HepG2 (cell line): ENCODE measurements around the gene HDAC4. TPM values are rescaled to one million over a fixed set of nuclear protein-coding genes. Genes with fewer than 3 reads are reported as not detected.

ENCODE experiments used
- ATAC-seq: fragments of 200-7000 bp; cut with Tn5 transposase; 3 replicates; pipeline ENCODE4 v1.9.1; 2020; ENCODE audit warnings: mild to moderate bottlenecking, moderate library complexity
- BruUV-seq: library from RNA; stranded (reverse); fragments of 400-500 nt; replicated peaks from 2 replicates; lab custom pipeline; 2021; lab: Mats Ljungman, UMichigan
- CTCF ChIA-PET: fragments of 300-600 bp; formaldehyde crosslinking; extraction: SDS; loops from one replicate; lab custom pipeline; 2021; ENCODE audit warnings: low total read pairs, inconsistent platforms, low intra/inter-chr PET ratio; lab: Yijun Ruan, JAX
- POLR2A ChIA-PET: fragments of 350-600 bp; sonication (Branson Sonifier 250); formaldehyde crosslinking; loops from one replicate; lab custom pipeline; 2020; ENCODE audit warnings: antibody characterized with exemption, inconsistent platforms; lab: Yijun Ruan, JAX
- DNase-seq: peaks from one replicate; pipeline ENCODE4 v3.0.0-alpha.2; 2015; ENCODE audit warnings: low spot score
- FAIRE-seq: peaks from 3 replicates; lab custom pipeline; 2011; peaks lifted over from hg19 to GRCh38; lab: Jason Lieb, UNC
- H2AFZ ChIP-seq: one replicate; pipeline ENCODE4 v1.6.1; 2011; ENCODE audit warnings: low read length, inconsistent platforms
- H3K27ac ChIP-seq: fragments of 300-600 bp; 3 replicates; pipeline ENCODE4 v1.8.0; 2011; ENCODE audit warnings: mixed run types, mild to moderate bottlenecking, mixed read lengths, low read length, inconsistent platforms; ENCODE audit not compliant: insufficient read depth; ENCODE audit errors: extremely low read length
- H3K27me3 ChIP-seq, 2 experiments: fragments of 200-600 bp in 1 of 2; 2 replicates in 1 of 2; 3 replicates in 1 of 2; pipeline versions ENCODE4 v1.6.0 to v1.8.0; 2011; ENCODE audit warnings: low read length in 2 of 2, mild to moderate bottlenecking in 2 of 2, moderate library complexity in 2 of 2, inconsistent platforms in 1 of 2; ENCODE audit not compliant: insufficient read depth in 2 of 2, control insufficient read depth in 1 of 2
- H3K36me3 ChIP-seq, 2 experiments: fragments of 200-600 bp in 1 of 2; replicated peaks in 1 of 2; 2 replicates in 1 of 2; 3 replicates in 1 of 2; pipeline versions ENCODE4 v1.5.1 to v1.8.0; 2011; ENCODE audit warnings: low read length in 2 of 2, inconsistent platforms in 1 of 2; ENCODE audit not compliant: insufficient read depth in 2 of 2, control insufficient read depth in 1 of 2
- H3K4me1 ChIP-seq: 2 replicates; pipeline ENCODE4 v1.5.1; 2012; ENCODE audit warnings: low read length, inconsistent platforms; ENCODE audit not compliant: insufficient read depth
- H3K4me2 ChIP-seq: 2 replicates; pipeline ENCODE4 v1.6.0; 2011; ENCODE audit warnings: low read depth, low read length, inconsistent platforms
- H3K4me3 ChIP-seq, 3 experiments: fragments of 200-600 bp in 1 of 3; sonication (generic), shearing (Covaris generic) in 1 of 3; replicated peaks in 1 of 3; 2 replicates each; pipeline ENCODE4 v1.5.1; 2011 to 2016; ENCODE audit warnings: low read length in 3 of 3, inconsistent platforms in 2 of 3, low read depth in 2 of 3, mild to moderate bottlenecking in 2 of 3, control low read depth in 1 of 3, mixed read lengths in 1 of 3; ENCODE audit not compliant: insufficient read depth in 1 of 3
- H3K79me2 ChIP-seq: one replicate; pipeline ENCODE4 v1.6.1; 2011; ENCODE audit warnings: low read length, inconsistent platforms; ENCODE audit not compliant: insufficient read depth
- H3K9ac ChIP-seq: 2 replicates; pipeline ENCODE4 v1.6.0; 2011; ENCODE audit warnings: mild to moderate bottlenecking, low read depth, low read length, inconsistent platforms; ENCODE audit not compliant: insufficient read depth
- H3K9me3 ChIP-seq: 2 replicates; pipeline ENCODE4 v1.5.1; 2012; ENCODE audit warnings: mild to moderate bottlenecking, low read length
- H4K20me1 ChIP-seq: 2 replicates; pipeline ENCODE4 v1.6.0; 2011; ENCODE audit warnings: inconsistent platforms, mild to moderate bottlenecking, low read length, moderate library complexity; ENCODE audit not compliant: insufficient read depth
- ARID2 ChIP-seq: sonication (generic); formaldehyde crosslinking; IDR thresholded peaks from 2 replicates; pipeline ENCODE4 v1.8.1; 2022; ENCODE audit warnings: mild to moderate bottlenecking, missing genetic modification reagents, borderline replicate concordance
- BATF2 ChIP-seq: sonication (generic); formaldehyde crosslinking; IDR thresholded peaks from 2 replicates; pipeline ENCODE4 v1.8.0; 2022; ENCODE audit warnings: mild to moderate bottlenecking, missing genetic modification reagents, moderate library complexity
- MXI1 ChIP-seq: IDR thresholded peaks from 3 replicates; pipeline ENCODE4 v1.6.1; 2012; ENCODE audit warnings: low read depth, low read length, inconsistent platforms, borderline replicate concordance
- TRIM24 ChIP-seq: sonication (generic); formaldehyde crosslinking; IDR thresholded peaks from 2 replicates; pipeline ENCODE4 v1.8.0; 2022; ENCODE audit warnings: mild to moderate bottlenecking, missing genetic modification reagents
- ZFP82 ChIP-seq: sonication (generic); formaldehyde crosslinking; IDR thresholded peaks from 2 replicates; pipeline ENCODE4 v1.5.1; 2020; ENCODE audit warnings: mild to moderate bottlenecking, missing genetic modification reagents, borderline replicate concordance
- ZNF282 ChIP-seq: fragments of 450-650 bp; IDR thresholded peaks from 2 replicates; pipeline ENCODE4 v1.6.1; 2018; ENCODE audit not compliant: partially characterized antibody
- WGBS: methylation state at CpG from one replicate; pipeline ENCODE4 v1.1.6; 2017; ENCODE audit warnings: low lambda C conversion rate; 5-methylcytosine and 5-hydroxymethylcytosine counted together
- in situ Hi-C: cut with HindIII; loops from 2 replicates; pipeline ENCODE4 v1.10.0; 2017; ENCODE audit warnings: low pct_unique_long_range_greater_than_20kb; ENCODE audit not compliant: extremely low pct_ligation_motif_present
- intact Hi-C: fragments of 100-400 bp; cut with micrococcal nuclease; formaldehyde crosslinking; loops from one replicate; pipeline ENCODE4 v1.10.0; 2022; ENCODE audit not compliant: unreplicated experiment
- polyA plus RNA-seq, 8 experiments: library from polyadenylated mRNA; depleted of rRNA in 3 of 8; stranded (reverse) in 7 of 8; unstranded in 1 of 8; fragments of >200 nt; fragmentation: Illumina TruSeq in 4 of 8; extraction: Trizol in 4 of 8; gene quantifications; 2 replicates each; pipeline versions ENCODE4 v1.2.1 to v1.2.3, GENCODE V29; 2011 to 2016; ENCODE audit warnings: low read depth in 4 of 8, missing spikeins in 1 of 8, mixed read lengths in 1 of 8; ENCODE audit not compliant: insufficient read depth in 1 of 8
- total RNA-seq, 5 experiments: library from RNA; depleted of rRNA; stranded (reverse); fragments of >200 nt; fragmentation: Illumina TruSeq; extraction: Trizol; gene quantifications; 2 replicates each; pipeline ENCODE4 v1.2.3, GENCODE V29; 2016; ENCODE audit warnings: low read depth in 1 of 5
- TF ChIP-seq, protein P1 (sequence below): IDR thresholded peaks from 2 replicates; pipeline ENCODE4 v1.6.1; 2016; ENCODE audit warnings: low read depth, missing genetic modification reagents, missing compliant biosample characterization
- TF ChIP-seq, protein P2 (sequence below): sonication (generic); formaldehyde crosslinking; IDR thresholded peaks from 2 replicates; pipeline ENCODE4 v1.4.0; 2020; ENCODE audit warnings: missing genetic modification reagents, mild to moderate bottlenecking, borderline replicate concordance
- TF ChIP-seq, protein P3 (sequence below): fragments of 450-650 bp; IDR thresholded peaks from 2 replicates; pipeline ENCODE4 v1.6.1; 2017
- TF ChIP-seq, protein P4 (sequence below): sonication (generic); formaldehyde crosslinking; IDR thresholded peaks from 2 replicates; pipeline ENCODE4 v1.9.0; 2021; ENCODE audit warnings: missing genetic modification reagents, borderline replicate concordance

The HDAC4 gene
- total and polyA plus RNA-seq, 2 of the 13 experiments (the other 11 are each of a cell fraction or from before 2014, with no cell fraction given) = 10.1 to 11.5 TPM

DNA sequence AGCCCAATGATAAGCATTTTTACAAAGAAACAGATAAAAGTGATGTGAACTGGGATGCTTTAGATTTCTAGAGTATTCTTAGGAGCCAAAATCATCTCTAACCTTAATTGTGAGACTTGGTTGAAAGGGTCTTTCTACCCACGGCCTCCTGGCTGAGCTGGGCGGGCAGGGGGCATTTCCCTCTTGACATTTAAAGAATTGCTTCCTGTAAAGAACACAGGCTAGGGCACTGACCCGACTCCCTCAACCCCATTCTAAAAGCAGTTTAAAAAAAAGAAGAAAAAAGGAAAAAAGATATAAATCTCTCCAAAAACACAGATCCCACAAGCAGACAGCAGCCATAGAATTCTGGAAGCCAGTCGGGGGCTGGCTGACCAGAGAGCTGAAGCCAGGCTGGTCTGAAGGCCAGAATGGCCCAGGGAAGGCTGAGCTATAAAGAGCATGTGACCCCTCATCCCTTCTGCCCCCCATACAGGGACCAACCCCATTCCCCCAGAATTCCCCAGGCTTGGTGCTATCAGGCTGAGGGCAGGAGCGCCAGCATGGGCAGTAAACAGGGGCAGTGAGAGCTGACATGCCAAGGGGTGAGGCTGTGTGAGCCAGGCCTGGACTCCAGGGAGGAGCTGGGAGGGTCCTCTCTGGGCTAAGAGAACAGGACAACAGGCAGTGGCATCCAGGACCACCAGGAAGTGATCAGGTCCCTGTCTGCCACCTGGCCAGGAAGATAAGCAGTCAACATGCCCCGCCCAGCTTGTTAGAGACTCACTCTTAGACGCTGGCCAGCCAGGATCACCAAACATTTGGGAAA lies 188.5 kb downstream of the HDAC4 start:
- H3K4me3 ChIP-seq = no peak overlapping the region
- peaks cover 17% of the 10 kb centered on the region for H4K20me1 ChIP-seq
- CTCF ChIA-PET = no interaction called here
- peaks cover 4% of the 10 kb centered on the region for H3K79me2 ChIP-seq
- BruUV-seq = no TSS peak
- no peak overlapping the region for H2AFZ ChIP-seq
- H3K27me3 ChIP-seq = no peaks in the 10 kb centered on the region
- H3K36me3 ChIP-seq = no peaks in the 10 kb centered on the region
- H3K9ac ChIP-seq = no peak overlapping the region
- no peak overlapping the region for H3K4me2 ChIP-seq
- intact Hi-C loops = no loop called here
- peak; percentile 19; the same call in 1 of the 3 replicates for ATAC-seq
- FAIRE-seq = no peak
- in situ Hi-C loops = no loop called here
- no peaks in the 10 kb centered on the region for H3K9me3 ChIP-seq
- DNase-seq = no peak
- 0 out of 2 replicates have a peak, but pooled peaks cover 5% of the 10 kb centered on the region for H3K4me1 ChIP-seq
- no peak overlapping the region for H3K27ac ChIP-seq
- TF ChIP-seq TRIM24 (CRISPR knock-in tag) (no peak), BATF2 (CRISPR knock-in tag) (no peak), ZFP82 (no peak), ZNF282 (no peak), ARID2 (no peak), MXI1 (no peak)
- TF ChIP-seq, protein P1, sequence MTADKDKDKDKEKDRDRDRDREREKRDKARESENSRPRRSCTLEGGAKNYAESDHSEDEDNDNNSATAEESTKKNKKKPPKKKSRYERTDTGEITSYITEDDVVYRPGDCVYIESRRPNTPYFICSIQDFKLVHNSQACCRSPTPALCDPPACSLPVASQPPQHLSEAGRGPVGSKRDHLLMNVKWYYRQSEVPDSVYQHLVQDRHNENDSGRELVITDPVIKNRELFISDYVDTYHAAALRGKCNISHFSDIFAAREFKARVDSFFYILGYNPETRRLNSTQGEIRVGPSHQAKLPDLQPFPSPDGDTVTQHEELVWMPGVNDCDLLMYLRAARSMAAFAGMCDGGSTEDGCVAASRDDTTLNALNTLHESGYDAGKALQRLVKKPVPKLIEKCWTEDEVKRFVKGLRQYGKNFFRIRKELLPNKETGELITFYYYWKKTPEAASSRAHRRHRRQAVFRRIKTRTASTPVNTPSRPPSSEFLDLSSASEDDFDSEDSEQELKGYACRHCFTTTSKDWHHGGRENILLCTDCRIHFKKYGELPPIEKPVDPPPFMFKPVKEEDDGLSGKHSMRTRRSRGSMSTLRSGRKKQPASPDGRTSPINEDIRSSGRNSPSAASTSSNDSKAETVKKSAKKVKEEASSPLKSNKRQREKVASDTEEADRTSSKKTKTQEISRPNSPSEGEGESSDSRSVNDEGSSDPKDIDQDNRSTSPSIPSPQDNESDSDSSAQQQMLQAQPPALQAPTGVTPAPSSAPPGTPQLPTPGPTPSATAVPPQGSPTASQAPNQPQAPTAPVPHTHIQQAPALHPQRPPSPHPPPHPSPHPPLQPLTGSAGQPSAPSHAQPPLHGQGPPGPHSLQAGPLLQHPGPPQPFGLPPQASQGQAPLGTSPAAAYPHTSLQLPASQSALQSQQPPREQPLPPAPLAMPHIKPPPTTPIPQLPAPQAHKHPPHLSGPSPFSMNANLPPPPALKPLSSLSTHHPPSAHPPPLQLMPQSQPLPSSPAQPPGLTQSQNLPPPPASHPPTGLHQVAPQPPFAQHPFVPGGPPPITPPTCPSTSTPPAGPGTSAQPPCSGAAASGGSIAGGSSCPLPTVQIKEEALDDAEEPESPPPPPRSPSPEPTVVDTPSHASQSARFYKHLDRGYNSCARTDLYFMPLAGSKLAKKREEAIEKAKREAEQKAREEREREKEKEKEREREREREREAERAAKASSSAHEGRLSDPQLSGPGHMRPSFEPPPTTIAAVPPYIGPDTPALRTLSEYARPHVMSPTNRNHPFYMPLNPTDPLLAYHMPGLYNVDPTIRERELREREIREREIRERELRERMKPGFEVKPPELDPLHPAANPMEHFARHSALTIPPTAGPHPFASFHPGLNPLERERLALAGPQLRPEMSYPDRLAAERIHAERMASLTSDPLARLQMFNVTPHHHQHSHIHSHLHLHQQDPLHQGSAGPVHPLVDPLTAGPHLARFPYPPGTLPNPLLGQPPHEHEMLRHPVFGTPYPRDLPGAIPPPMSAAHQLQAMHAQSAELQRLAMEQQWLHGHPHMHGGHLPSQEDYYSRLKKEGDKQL (CRISPR knock-in tag) = no peak
- TF ChIP-seq, protein P2, sequence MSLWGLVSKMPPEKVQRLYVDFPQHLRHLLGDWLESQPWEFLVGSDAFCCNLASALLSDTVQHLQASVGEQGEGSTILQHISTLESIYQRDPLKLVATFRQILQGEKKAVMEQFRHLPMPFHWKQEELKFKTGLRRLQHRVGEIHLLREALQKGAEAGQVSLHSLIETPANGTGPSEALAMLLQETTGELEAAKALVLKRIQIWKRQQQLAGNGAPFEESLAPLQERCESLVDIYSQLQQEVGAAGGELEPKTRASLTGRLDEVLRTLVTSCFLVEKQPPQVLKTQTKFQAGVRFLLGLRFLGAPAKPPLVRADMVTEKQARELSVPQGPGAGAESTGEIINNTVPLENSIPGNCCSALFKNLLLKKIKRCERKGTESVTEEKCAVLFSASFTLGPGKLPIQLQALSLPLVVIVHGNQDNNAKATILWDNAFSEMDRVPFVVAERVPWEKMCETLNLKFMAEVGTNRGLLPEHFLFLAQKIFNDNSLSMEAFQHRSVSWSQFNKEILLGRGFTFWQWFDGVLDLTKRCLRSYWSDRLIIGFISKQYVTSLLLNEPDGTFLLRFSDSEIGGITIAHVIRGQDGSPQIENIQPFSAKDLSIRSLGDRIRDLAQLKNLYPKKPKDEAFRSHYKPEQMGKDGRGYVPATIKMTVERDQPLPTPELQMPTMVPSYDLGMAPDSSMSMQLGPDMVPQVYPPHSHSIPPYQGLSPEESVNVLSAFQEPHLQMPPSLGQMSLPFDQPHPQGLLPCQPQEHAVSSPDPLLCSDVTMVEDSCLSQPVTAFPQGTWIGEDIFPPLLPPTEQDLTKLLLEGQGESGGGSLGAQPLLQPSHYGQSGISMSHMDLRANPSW (CRISPR knock-in tag) = no peak
- TF ChIP-seq, protein P3, sequence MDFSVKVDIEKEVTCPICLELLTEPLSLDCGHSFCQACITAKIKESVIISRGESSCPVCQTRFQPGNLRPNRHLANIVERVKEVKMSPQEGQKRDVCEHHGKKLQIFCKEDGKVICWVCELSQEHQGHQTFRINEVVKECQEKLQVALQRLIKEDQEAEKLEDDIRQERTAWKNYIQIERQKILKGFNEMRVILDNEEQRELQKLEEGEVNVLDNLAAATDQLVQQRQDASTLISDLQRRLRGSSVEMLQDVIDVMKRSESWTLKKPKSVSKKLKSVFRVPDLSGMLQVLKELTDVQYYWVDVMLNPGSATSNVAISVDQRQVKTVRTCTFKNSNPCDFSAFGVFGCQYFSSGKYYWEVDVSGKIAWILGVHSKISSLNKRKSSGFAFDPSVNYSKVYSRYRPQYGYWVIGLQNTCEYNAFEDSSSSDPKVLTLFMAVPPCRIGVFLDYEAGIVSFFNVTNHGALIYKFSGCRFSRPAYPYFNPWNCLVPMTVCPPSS = no peak
- TF ChIP-seq, protein P4, sequence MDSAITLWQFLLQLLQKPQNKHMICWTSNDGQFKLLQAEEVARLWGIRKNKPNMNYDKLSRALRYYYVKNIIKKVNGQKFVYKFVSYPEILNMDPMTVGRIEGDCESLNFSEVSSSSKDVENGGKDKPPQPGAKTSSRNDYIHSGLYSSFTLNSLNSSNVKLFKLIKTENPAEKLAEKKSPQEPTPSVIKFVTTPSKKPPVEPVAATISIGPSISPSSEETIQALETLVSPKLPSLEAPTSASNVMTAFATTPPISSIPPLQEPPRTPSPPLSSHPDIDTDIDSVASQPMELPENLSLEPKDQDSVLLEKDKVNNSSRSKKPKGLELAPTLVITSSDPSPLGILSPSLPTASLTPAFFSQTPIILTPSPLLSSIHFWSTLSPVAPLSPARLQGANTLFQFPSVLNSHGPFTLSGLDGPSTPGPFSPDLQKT = no peak
- TF ChIP-seq, all 625 proteins: peak for 0
- POLR2A ChIA-PET = interaction anchor here (1.4 kb wide), 1 partner anchor 189 kb away, joined by 3 read pairs; the partner anchor contains the start of gene HDAC4
- WGBS = 94% methylated on average over 7 of the region's 7 CpGs
